Fibroblast of lung (primary cell): ENCODE measurements around the gene ZDHHC22.

Experiments used
- CTCF ChIP-seq, 2 donors: IDR thresholded peaks in 1 of 2; conservative IDR thresholded peaks in 1 of 2; 1 replicate in 1 of 2; 2 replicates in 1 of 2; pipeline ENCODE4 v1.5.1; 2011 to 2012; ENCODE audit warnings: low read length in 2 of 2, control low read depth in 1 of 2, inconsistent platforms in 1 of 2, low read depth in 1 of 2, mild to moderate bottlenecking in 1 of 2
- EZH2 ChIP-seq: IDR thresholded peaks from 2 replicates; pipeline ENCODE4 v1.5.1; 2012; ENCODE audit warnings: low read length, control low read depth, mild to moderate bottlenecking; ENCODE audit errors: missing control alignments

GRCh38 chr14:77185093-77185465, 43.5 kb upstream of the ZDHHC22 start:
- no peak for TF ChIP-seq CTCF (conservative IDR thresholded peaks at IDR 0.05 in 1 of 2, IDR thresholded peaks at IDR 0.05 in 1 of 2; ENCODE audit: low read depth in 1 of 2, low read length in 2 of 2)
- no peak for TF ChIP-seq EZH2
